PC-3 (cell line): ENCODE measurements around the gene SHROOM1.
"Not testable (repeated sequence)": the region's sequence is repeated elsewhere in the genome, so short reads cannot be mapped to it uniquely, and the experiment has no call there.

Experiments used
- CTCF ChIP-seq: fragments of 300-600 bp; sonication (generic); conservative IDR thresholded peaks from 2 replicates; pipeline ENCODE4 v1.5.1; 2017; ENCODE audit warnings: antibody characterized with exemption, low read depth, mild to moderate bottlenecking, low read length
- EZH2 ChIP-seq: fragments of 300-600 bp; sonication (generic); IDR thresholded peaks from one replicate; pipeline ENCODE4 v1.6.1; 2017; ENCODE audit warnings: antibody characterized with exemption, mild to moderate bottlenecking, low read length; ENCODE audit not compliant: unreplicated experiment
- EZH2phosphoT487 ChIP-seq: fragments of 300-600 bp; sonication (generic); IDR thresholded peaks from 2 replicates; pipeline ENCODE4 v1.6.1; 2018; ENCODE audit warnings: mild to moderate bottlenecking, antibody characterized with exemption, low read length, borderline replicate concordance

- not testable (repeated sequence) for TF ChIP-seq EZH2phosphoT487, CTCF, EZH2
These were observed 24.6 kb downstream of the SHROOM1 start for GRCh38 chr5:132805872-132806271.
